Ovary (tissue), 9 donors: ENCODE results near the gene CPPED1. TPM values are rescaled to one million over a fixed set of nuclear protein-coding genes. Genes with fewer than 3 reads are reported as not detected.

ENCODE experiments used
- DNase-seq, 5 donors: peaks; one replicate each; pipeline ENCODE4 v3.0.0-alpha.2; 2019 to 2020
- H3K27ac ChIP-seq, 2 donors: fragments of 200-600 bp; one replicate each; pipeline versions ENCODE4 v1.5.1 to v1.8.0; 2019 to 2022
- H3K27me3 ChIP-seq: fragments of 200-600 bp; one replicate; pipeline ENCODE4 v1.8.0; 2022
- H3K36me3 ChIP-seq: fragments of 200-600 bp; sonication (generic); one replicate; pipeline ENCODE4 v1.5.1; 2019
- H3K4me1 ChIP-seq: one replicate; pipeline ENCODE4 v1.8.1; 2013; ENCODE audit warnings: mild to moderate bottlenecking, moderate library complexity; ENCODE audit not compliant: insufficient read depth
- H3K4me3 ChIP-seq: fragments of 200-600 bp; sonication (generic); one replicate; pipeline ENCODE4 v1.5.1; 2017
- H3K9me3 ChIP-seq, 2 donors: fragments of 200-600 bp in 1 of 2; sonication (generic) in 1 of 2; one replicate each; pipeline versions ENCODE4 v1.5.1 to v1.8.1; 2013 to 2019; ENCODE audit warnings: mild to moderate bottlenecking in 1 of 2, moderate library complexity in 1 of 2
- EP300 ChIP-seq: sonication (generic); formaldehyde crosslinking; IDR thresholded peaks from one replicate; pipeline ENCODE4 v1.6.1; 2017; ENCODE audit warnings: antibody characterized with exemption
- POLR2A ChIP-seq: fragments of 450-650 bp; IDR thresholded peaks from one replicate; pipeline ENCODE4 v1.6.1; 2017; ENCODE audit warnings: antibody characterized with exemption, mild to moderate bottlenecking, moderate library complexity
- WGBS, 3 donors: extraction: QIAGEN DNeasy Blood & Tissue Kit in 1 of 3; methylation state at CpG; one replicate each; pipeline versions ENCODE4 v1.1.5 to v1.1.7; 2013 to 2017; 5-methylcytosine and 5-hydroxymethylcytosine counted together
- intact Hi-C, 4 donors: fragments of 100-400 bp; cut with DNase I; formaldehyde crosslinking; loops; one replicate each; pipeline versions ENCODE4 v1.11.0 to v1.15.1; 2022 to 2023
- polyA plus RNA-seq, 2 donors: library from polyadenylated mRNA; stranded (reverse); fragments of 200-250 nt in 1 of 2; fragments of 350-450 nt in 1 of 2; fragmentation: Illumina TruSeq in 1 of 2; extraction: RNeasy Lipid Tissue Mini Kit (QIAGEN cat#74804) in 1 of 2; gene quantifications; one replicate each; pipeline ENCODE4 v1.2.3, GENCODE V29; 2013 to 2014
- total RNA-seq, 7 donors: library from RNA; depleted of rRNA in 2 of 7; stranded (reverse); fragments of >200 nt in 2 of 7; fragmentation: NEBNext Ultra II Directional in 3 of 7; extraction: Animal tissue kit (Norgen Biotek cat#: 25700) in 3 of 7; gene quantifications; one replicate each; pipeline versions ENCODE4 v1.1.0 to v1.2.4, GENCODE V29; 2016 to 2023
- TF ChIP-seq, protein P1 (sequence below), 3 donors: fragments of 450-650 bp in 2 of 3; fragments of 200-600 bp in 1 of 3; IDR thresholded peaks; one replicate each; pipeline versions ENCODE4 v1.5.1 to v1.8.0; 2016 to 2022; ENCODE audit warnings: antibody characterized with exemption in 3 of 3, mild to moderate bottlenecking in 1 of 3
- donor health status: DM: no; HTN: no; CAD: no; lungs with moderate emphysema.
- donor health status: DM: no; HTN: no; CAD: no.
- donor health status: Bipolar disorder and iron deficiency.
- donor health status: DM: yes; HTN: yes; CAD: no.
- donor health status: DM: no; HTN: no; CAD: no.
- donor health status: DM: yes; HTN: yes; CAD: no.

The CPPED1 gene
- total and polyA plus RNA-seq, 9 donors: 6.0 to 23.3 (median 13.0) TPM

DNA sequence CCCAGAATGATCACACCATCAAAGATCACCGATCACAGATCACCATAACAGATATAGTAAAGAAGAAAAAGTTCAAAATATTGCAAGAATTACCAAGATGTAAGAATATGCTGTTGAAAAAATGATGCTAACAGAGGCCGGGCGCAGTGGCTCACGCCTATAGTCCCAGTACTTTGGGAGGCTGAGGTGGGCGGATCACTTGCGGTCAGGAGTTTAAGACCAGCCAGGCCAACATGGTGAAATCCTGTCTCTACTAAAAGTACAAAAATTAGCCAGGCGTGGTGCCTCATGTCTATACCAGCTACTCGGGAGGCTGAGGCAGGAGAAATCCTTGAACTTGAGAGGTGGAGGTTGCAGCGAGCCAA lies 53.2 kb downstream of the CPPED1 start:
- Histone ChIP-seq H3K27ac (no peak overlapping the region), H3K27me3 (no peaks in the 10 kb centered on the region), H3K4me3 (no peak overlapping the region), H3K9me3 (no peaks in the 10 kb centered on the region), H3K36me3 (no peaks in the 10 kb centered on the region), H3K4me1 (no peaks in the 10 kb centered on the region)
- DNase-seq: no peak
- intact Hi-C loops: no loop called here
- TF ChIP-seq POLR2A: no peak
- TF ChIP-seq EP300: no peak
- TF ChIP-seq, protein P1, sequence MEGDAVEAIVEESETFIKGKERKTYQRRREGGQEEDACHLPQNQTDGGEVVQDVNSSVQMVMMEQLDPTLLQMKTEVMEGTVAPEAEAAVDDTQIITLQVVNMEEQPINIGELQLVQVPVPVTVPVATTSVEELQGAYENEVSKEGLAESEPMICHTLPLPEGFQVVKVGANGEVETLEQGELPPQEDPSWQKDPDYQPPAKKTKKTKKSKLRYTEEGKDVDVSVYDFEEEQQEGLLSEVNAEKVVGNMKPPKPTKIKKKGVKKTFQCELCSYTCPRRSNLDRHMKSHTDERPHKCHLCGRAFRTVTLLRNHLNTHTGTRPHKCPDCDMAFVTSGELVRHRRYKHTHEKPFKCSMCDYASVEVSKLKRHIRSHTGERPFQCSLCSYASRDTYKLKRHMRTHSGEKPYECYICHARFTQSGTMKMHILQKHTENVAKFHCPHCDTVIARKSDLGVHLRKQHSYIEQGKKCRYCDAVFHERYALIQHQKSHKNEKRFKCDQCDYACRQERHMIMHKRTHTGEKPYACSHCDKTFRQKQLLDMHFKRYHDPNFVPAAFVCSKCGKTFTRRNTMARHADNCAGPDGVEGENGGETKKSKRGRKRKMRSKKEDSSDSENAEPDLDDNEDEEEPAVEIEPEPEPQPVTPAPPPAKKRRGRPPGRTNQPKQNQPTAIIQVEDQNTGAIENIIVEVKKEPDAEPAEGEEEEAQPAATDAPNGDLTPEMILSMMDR (IDR thresholded peaks at IDR 0.05): no peak
- WGBS, 3 donors: 94 to 96% (median 95%) methylated on average over 9 of the region's 9 CpGs

DNA sequence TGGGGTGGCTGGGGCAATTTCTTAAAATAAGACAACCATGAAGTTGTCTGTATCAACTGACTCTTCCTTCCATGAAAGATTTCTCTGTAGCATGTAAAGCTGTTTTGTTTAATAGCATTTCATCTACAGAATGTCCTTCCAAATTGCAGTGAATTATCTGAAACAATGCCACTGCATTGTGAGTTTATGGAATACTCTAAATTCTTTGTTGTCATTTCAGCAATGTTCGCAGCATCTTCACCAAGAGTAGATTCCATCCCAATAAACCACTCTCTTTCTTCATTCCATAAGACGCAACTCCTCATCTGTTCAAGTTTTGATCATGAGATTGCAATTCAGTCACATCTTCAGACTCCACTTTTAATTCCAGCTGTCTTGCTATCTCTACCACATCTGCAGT lies 54.6 kb downstream of the CPPED1 start:
- 75 to 97% (median 95%) methylated on average over 2 of the region's 2 CpGs for WGBS, 3 donors
- TF ChIP-seq, protein P1 (IDR thresholded peaks at IDR 0.05): no peak
- TF ChIP-seq EP300: no peak
- no peak for TF ChIP-seq POLR2A
- intact Hi-C loops: no loop called here
- Histone ChIP-seq H3K27me3 (no peaks in the 10 kb centered on the region), H3K9me3 (no peaks in the 10 kb centered on the region), H3K27ac (no peak overlapping the region), H3K4me1 (no peaks in the 10 kb centered on the region), H3K4me3 (no peak overlapping the region), H3K36me3 (no peaks in the 10 kb centered on the region)
- DNase-seq: no peak

DNA sequence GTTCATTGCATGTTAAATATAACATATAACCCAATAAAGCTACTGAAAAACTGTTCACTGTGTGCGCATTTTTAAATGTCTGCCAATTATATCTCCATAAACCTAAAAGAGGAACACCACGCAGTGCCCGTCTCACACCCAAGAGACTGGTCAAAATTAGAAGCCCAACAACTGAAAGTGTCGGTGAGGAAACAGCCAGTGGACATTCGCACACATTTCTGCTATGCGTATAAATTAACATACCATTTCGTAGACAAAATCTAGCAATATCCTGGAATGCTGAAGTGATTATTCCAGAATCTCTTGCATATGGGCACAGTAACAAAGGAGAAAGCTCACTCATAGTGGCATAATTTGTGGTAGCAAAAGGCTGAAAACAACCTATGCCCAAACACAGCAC lies 55.9 kb downstream of the CPPED1 start:
- Histone ChIP-seq H3K4me1 (no peaks in the 10 kb centered on the region), H3K27me3 (no peaks in the 10 kb centered on the region), H3K36me3 (no peaks in the 10 kb centered on the region), H3K9me3 (no peaks in the 10 kb centered on the region), H3K27ac (no peak overlapping the region), H3K4me3 (no peak overlapping the region)
- intact Hi-C loops: no loop called here
- 96 to 98% (median 97%) methylated on average over 7 of the region's 7 CpGs for whole genome bisulfite sequencing, 3 donors
- no peak for DNase-seq
- TF ChIP-seq, protein P1 (IDR thresholded peaks at IDR 0.05): no peak
- TF ChIP-seq POLR2A: no peak
- TF ChIP-seq EP300: no peak

DNA sequence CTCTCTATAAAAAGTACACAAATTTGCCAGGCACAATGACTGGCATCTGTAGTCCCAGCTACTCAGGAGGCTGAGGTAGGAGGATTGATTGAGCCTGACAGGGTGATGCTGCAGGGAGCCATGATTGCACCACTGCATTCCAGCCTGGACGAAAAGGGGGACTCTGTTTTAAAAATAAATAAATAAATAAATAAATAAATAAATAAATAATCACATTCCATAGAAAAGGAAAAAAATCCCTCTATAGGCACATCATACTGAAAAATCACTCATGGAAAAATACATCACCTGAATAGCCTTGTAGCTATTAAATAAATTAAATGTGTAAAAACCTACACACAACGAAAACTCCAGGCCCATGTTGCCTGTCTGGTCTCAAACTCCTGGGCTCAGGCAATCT lies 56.4 kb downstream of the CPPED1 start:
- 94 to 97% (median 96%) methylated on average over 2 of the region's 2 CpGs for WGBS, 3 donors
- intact Hi-C loops: no loop called here
- H3K4me3 ChIP-seq: no peak overlapping the region
- no peak for TF ChIP-seq EP300
- no peak for TF ChIP-seq POLR2A
- TF ChIP-seq, protein P1 (IDR thresholded peaks at IDR 0.05): no peak
- no peaks in the 10 kb centered on the region for H3K4me1 ChIP-seq
- DNase-seq: no peak
- H3K36me3 ChIP-seq: no peaks in the 10 kb centered on the region
- H3K9me3 ChIP-seq: no peaks in the 10 kb centered on the region
- H3K27ac ChIP-seq: no peak overlapping the region
- no peaks in the 10 kb centered on the region for H3K27me3 ChIP-seq

DNA sequence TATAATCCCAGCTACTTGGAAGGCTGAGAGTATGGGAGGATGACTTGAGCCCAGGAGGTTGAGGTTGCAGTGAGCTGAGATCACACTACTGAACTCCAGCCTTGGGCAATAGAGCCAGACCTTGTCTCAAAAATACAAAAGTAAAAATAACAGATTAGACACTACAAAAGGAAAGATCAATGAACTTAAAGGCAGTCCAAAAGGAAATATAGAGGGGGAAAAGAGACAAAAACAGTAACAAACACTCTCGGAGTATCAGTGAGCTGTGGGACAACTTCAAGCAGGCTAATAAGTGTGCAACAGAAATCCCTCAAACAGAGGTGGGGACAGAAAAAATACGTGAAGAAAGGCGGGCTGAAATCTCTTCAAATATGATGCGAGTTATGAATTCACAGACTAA lies 58.8 kb downstream of the CPPED1 start:
- intact Hi-C loops: no loop called here
- H3K36me3 ChIP-seq: no peaks in the 10 kb centered on the region
- H3K27me3 ChIP-seq: no peaks in the 10 kb centered on the region
- no peak overlapping the region for H3K27ac ChIP-seq
- no peak for DNase-seq
- no peaks in the 10 kb centered on the region for H3K4me1 ChIP-seq
- no peaks in the 10 kb centered on the region for H3K9me3 ChIP-seq
- no peak overlapping the region for H3K4me3 ChIP-seq
- no peak for TF ChIP-seq POLR2A
- TF ChIP-seq, protein P1 (IDR thresholded peaks at IDR 0.05): no peak
- no peak for TF ChIP-seq EP300
- WGBS, 3 donors: 96 to 99% (median 96%) methylated on average over 4 of the region's 4 CpGs
